HepG2 (cell line): ENCODE data around the gene LDAH. TPM values are rescaled to one million over a fixed set of nuclear protein-coding genes. Genes with fewer than 3 reads are reported as not detected.

Source experiments
- GABPA ChIP-seq, 2 experiments: IDR thresholded peaks; 2 replicates each; pipeline ENCODE4 v1.6.1; 2011 to 2016; ENCODE audit warnings: low read depth in 2 of 2, low read length in 1 of 2, missing biosample characterization in 1 of 2, missing genetic modification characterization in 1 of 2
- NFYC ChIP-seq: IDR thresholded peaks from 2 replicates; pipeline ENCODE4 v1.6.1; 2016; ENCODE audit warnings: missing genetic modification reagents, missing compliant biosample characterization
- NRL ChIP-seq: sonication (generic); formaldehyde crosslinking; IDR thresholded peaks from 2 replicates; pipeline ENCODE4 v1.5.0; 2020; ENCODE audit warnings: missing genetic modification reagents, mild to moderate bottlenecking, moderate library complexity, borderline replicate concordance
- ONECUT2 ChIP-seq: sonication (generic); formaldehyde crosslinking; IDR thresholded peaks from 2 replicates; pipeline ENCODE4 v1.4.0; 2020; ENCODE audit warnings: missing genetic modification reagents
- PRPF4 ChIP-seq: fragments of 200-400 bp; formaldehyde crosslinking; IDR thresholded peaks from 2 replicates; pipeline ENCODE4 v1.6.1; 2016; ENCODE audit warnings: low read length, low read depth; ENCODE audit not compliant: poor library complexity, severe bottlenecking
- RNF219 ChIP-seq: sonication (generic); formaldehyde crosslinking; IDR thresholded peaks from 2 replicates; pipeline ENCODE4 v1.5.0; 2020; ENCODE audit warnings: mild to moderate bottlenecking, missing genetic modification reagents
- SIX1 ChIP-seq: sonication (generic); formaldehyde crosslinking; IDR thresholded peaks from 2 replicates; pipeline ENCODE4 v1.4.0; 2020; ENCODE audit warnings: missing genetic modification reagents, borderline replicate concordance
- TMF1 ChIP-seq: sonication (generic); formaldehyde crosslinking; IDR thresholded peaks from 2 replicates; pipeline ENCODE4 v1.8.1; 2022; ENCODE audit warnings: low read depth, missing genetic modification reagents
- ZEB1 ChIP-seq: IDR thresholded peaks from 2 replicates; pipeline ENCODE4 v1.6.1; 2012; ENCODE audit warnings: mild to moderate bottlenecking, low read depth, inconsistent platforms; ENCODE audit not compliant: insufficient replicate concordance
- ZNF563 ChIP-seq: sonication (generic); formaldehyde crosslinking; IDR thresholded peaks from 2 replicates; pipeline ENCODE4 v1.8.0; 2022; ENCODE audit warnings: mild to moderate bottlenecking, moderate library complexity, missing genetic modification reagents
- ZNF737 ChIP-seq: sonication (generic); formaldehyde crosslinking; IDR thresholded peaks from 2 replicates; pipeline ENCODE4 v1.5.0; 2020; ENCODE audit warnings: missing genetic modification reagents, mild to moderate bottlenecking, borderline replicate concordance
- ZNF749 ChIP-seq: sonication (generic); formaldehyde crosslinking; IDR thresholded peaks from 2 replicates; pipeline ENCODE4 v1.8.0; 2022; ENCODE audit warnings: mild to moderate bottlenecking, missing genetic modification reagents, moderate library complexity, borderline replicate concordance
- polyA plus RNA-seq, 8 experiments: library from polyadenylated mRNA; depleted of rRNA in 3 of 8; stranded (reverse) in 7 of 8; unstranded in 1 of 8; fragments of >200 nt; fragmentation: Illumina TruSeq in 4 of 8; extraction: Trizol in 4 of 8; gene quantifications; 2 replicates each; pipeline versions ENCODE4 v1.2.1 to v1.2.3, GENCODE V29; 2011 to 2016; ENCODE audit warnings: low read depth in 4 of 8, missing spikeins in 1 of 8, mixed read lengths in 1 of 8; ENCODE audit not compliant: insufficient read depth in 1 of 8
- total RNA-seq, 5 experiments: library from RNA; depleted of rRNA; stranded (reverse); fragments of >200 nt; fragmentation: Illumina TruSeq; extraction: Trizol; gene quantifications; 2 replicates each; pipeline ENCODE4 v1.2.3, GENCODE V29; 2016; ENCODE audit warnings: low read depth in 1 of 5
- TF ChIP-seq, protein P1 (sequence below): sonication (generic); formaldehyde crosslinking; IDR thresholded peaks from 2 replicates; pipeline ENCODE4 v1.4.0; 2020; ENCODE audit warnings: missing genetic modification reagents
- TF ChIP-seq, protein P2 (sequence below): sonication (generic); formaldehyde crosslinking; IDR thresholded peaks from 2 replicates; pipeline ENCODE4 v1.4.0; 2020; ENCODE audit warnings: missing genetic modification reagents
- TF ChIP-seq, protein P3 (sequence below): IDR thresholded peaks from 2 replicates; pipeline ENCODE4 v1.6.1; 2012; ENCODE audit warnings: low read length, improper control_type of control experiment

LDAH gene
- total and polyA plus RNA-seq, 2 of the 13 experiments (the other 11 are each of a cell fraction or from before 2014, with no cell fraction given), result 28.8 to 46.2 TPM

DNA sequence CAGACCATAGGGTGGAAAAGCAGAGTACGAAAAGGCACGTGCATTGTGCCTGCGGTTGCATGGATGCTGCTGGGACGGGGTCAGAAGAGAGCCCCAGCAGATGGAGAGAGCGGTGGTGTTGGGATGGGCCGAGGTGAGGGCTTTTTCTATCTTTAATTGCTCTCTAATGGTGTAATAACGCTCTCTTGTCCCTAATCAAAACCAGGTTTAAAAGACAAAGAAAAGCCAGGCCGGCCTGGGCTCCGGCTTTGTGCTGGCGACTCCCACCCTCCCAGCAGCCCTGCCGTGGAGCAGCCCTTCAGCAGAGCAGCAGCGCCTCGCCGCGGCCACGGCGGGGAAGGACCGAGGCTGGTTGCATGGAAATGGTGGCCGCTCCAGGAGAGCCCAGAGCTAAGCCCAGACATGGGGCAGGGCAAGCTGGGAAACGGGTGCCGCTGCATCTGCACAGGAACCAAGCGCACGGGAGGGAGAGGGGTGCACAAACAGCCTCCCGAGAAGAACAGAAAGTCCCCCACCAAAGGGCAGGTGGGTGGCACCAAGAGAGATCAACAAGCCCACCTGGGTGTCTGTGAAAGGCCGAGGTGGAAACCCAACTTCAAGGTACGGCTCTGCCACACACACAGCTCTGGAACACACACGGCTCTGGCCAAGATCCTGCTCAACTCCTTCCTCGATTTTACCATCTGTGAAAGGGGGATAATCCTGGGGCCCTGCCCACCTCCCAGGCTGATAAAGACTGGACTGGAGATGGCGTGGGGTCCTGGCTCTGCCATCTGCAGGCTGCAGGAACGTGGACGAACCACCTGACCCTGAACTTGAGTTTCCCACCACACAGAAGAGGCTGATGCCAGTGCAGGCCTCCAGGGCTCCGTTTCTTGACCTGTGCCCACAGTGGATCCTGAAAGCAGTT is 187.0 kb downstream of the LDAH start (continued):
- TF ChIP-seq, protein P1, sequence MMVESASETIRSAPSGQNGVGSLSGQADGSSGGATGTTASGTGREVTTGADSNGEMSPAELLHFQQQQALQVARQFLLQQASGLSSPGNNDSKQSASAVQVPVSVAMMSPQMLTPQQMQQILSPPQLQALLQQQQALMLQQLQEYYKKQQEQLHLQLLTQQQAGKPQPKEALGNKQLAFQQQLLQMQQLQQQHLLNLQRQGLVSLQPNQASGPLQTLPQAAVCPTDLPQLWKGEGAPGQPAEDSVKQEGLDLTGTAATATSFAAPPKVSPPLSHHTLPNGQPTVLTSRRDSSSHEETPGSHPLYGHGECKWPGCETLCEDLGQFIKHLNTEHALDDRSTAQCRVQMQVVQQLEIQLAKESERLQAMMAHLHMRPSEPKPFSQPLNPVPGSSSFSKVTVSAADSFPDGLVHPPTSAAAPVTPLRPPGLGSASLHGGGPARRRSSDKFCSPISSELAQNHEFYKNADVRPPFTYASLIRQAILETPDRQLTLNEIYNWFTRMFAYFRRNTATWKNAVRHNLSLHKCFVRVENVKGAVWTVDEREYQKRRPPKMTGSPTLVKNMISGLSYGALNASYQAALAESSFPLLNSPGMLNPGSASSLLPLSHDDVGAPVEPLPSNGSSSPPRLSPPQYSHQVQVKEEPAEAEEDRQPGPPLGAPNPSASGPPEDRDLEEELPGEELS, result 0 out of 2 replicates have a peak, but pooled peaks have one; percentile 46
- TF ChIP-seq RNF219 (CRISPR knock-in tag) (no peak), ZEB1 (no peak), ZNF749 (CRISPR knock-in tag) (peak; percentile 80; the same call in 1 of the 2 replicates), GABPA (IDR thresholded peaks at IDR 0.05; ENCODE audit: low read depth, low read length) (no peak), GABPA (CRISPR knock-in tag; IDR thresholded peaks at IDR 0.05; ENCODE audit: low read depth) (no peak), NRL (CRISPR knock-in tag) (peak; percentile 97), TMF1 (CRISPR knock-in tag) (no peak), NFYC (CRISPR knock-in tag) (no peak), ONECUT2 (no peak), SIX1 (CRISPR knock-in tag) (peak; percentile 38; the same call in 1 of the 2 replicates), ZNF737 (no peak; the same call in 1 of the 2 replicates), PRPF4 (no peak), ZNF563 (CRISPR knock-in tag) (0 out of 2 replicates have a peak, but pooled peaks have one; percentile 27)
- TF ChIP-seq, protein P2, sequence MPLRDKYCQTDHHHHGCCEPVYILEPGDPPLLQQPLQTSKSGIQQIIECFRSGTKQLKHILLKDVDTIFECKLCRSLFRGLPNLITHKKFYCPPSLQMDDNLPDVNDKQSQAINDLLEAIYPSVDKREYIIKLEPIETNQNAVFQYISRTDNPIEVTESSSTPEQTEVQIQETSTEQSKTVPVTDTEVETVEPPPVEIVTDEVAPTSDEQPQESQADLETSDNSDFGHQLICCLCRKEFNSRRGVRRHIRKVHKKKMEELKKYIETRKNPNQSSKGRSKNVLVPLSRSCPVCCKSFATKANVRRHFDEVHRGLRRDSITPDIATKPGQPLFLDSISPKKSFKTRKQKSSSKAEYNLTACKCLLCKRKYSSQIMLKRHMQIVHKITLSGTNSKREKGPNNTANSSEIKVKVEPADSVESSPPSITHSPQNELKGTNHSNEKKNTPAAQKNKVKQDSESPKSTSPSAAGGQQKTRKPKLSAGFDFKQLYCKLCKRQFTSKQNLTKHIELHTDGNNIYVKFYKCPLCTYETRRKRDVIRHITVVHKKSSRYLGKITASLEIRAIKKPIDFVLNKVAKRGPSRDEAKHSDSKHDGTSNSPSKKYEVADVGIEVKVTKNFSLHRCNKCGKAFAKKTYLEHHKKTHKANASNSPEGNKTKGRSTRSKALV (CRISPR knock-in tag), result no peak
- TF ChIP-seq, protein P3, sequence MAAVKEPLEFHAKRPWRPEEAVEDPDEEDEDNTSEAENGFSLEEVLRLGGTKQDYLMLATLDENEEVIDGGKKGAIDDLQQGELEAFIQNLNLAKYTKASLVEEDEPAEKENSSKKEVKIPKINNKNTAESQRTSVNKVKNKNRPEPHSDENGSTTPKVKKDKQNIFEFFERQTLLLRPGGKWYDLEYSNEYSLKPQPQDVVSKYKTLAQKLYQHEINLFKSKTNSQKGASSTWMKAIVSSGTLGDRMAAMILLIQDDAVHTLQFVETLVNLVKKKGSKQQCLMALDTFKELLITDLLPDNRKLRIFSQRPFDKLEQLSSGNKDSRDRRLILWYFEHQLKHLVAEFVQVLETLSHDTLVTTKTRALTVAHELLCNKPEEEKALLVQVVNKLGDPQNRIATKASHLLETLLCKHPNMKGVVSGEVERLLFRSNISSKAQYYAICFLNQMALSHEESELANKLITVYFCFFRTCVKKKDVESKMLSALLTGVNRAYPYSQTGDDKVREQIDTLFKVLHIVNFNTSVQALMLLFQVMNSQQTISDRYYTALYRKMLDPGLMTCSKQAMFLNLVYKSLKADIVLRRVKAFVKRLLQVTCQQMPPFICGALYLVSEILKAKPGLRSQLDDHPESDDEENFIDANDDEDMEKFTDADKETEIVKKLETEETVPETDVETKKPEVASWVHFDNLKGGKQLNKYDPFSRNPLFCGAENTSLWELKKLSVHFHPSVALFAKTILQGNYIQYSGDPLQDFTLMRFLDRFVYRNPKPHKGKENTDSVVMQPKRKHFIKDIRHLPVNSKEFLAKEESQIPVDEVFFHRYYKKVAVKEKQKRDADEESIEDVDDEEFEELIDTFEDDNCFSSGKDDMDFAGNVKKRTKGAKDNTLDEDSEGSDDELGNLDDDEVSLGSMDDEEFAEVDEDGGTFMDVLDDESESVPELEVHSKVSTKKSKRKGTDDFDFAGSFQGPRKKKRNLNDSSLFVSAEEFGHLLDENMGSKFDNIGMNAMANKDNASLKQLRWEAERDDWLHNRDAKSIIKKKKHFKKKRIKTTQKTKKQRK, result no peak
